ENCODE measurements around the gene NFKBIB. TPM values are rescaled to one million over a fixed set of nuclear protein-coding genes. Genes with fewer than 3 reads are reported as not detected.
"Not testable (repeated sequence)": the region's sequence is repeated elsewhere in the genome, so short reads cannot be mapped to it uniquely, and the experiment has no call there.

NFKBIB gene
- total RNA-seq, 1 donor from 2014 or later = 21.7 TPM

DNA sequence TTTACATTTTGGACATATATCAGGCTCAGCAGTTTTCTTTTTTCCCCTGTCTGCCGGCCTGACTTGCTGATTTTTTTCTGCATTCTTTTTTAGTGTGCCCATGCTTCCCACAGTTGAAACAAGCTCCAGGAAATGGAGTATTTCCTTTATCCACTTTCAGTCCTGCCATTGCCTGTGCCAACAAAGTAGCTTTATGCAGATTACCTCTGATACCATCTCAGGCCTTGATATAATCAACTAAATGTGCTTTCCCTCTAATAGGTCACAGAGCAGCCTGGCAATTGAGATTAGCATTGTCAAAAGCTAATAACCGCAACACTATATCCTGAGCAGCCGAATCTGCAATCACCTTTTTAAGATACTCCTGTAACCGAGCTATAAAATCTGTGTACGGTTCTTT, 40.2 kb downstream of the NFKBIB start:
- FAIRE-seq = no peak
- Histone ChIP-seq H3K27me3 (ENCODE audit: insufficient read depth, low read length) (no peaks in the 10 kb centered on the region), H3K9me3 (ENCODE audit: insufficient read depth, low read depth, low read length) (no peaks in the 10 kb centered on the region), H3K36me3 (ENCODE audit: insufficient read depth, low read length) (no peaks in the 10 kb centered on the region), H4K20me1 (ENCODE audit: insufficient read depth, low read length) (no peaks in the 10 kb centered on the region), H3K27ac (ENCODE audit: low read depth, low read length) (no peak overlapping the region), H3K4me2 (ENCODE audit: low read length) (no peak overlapping the region), H3K4me1 (ENCODE audit: insufficient read depth, low read length) (no peaks in the 10 kb centered on the region), H3K9ac (ENCODE audit: low read length) (no peak overlapping the region), H3K79me2 (ENCODE audit: insufficient read depth, low read length) (no peaks in the 10 kb centered on the region), H2AFZ (ENCODE audit: low read depth, low read length) (no peak overlapping the region), H3K4me3 (ENCODE audit: insufficient read depth, low read depth, low read length) (no peak overlapping the region)
- no peak overlapping the region for H3K27ac Mint-ChIP-seq (ENCODE audit: unreplicated experiment)
- H3K4me3 Mint-ChIP-seq (ENCODE audit: unreplicated experiment) = no peak overlapping the region
- no peak for TF ChIP-seq CTCF (IDR thresholded peaks at IDR 0.05; ENCODE audit: insufficient read depth, low read depth, low read length)
- no peak for TF ChIP-seq EZH2 (IDR thresholded peaks at IDR 0.05; ENCODE audit: insufficient read depth, low read length)
- no peak for DNase-seq (ENCODE audit: low read depth)
- H3K36me3 Mint-ChIP-seq (ENCODE audit: low read depth, unreplicated experiment) = peaks cover 15% of the 10 kb centered on the region
- H3K9me3 Mint-ChIP-seq (ENCODE audit: unreplicated experiment) = peaks cover 10% of the 10 kb centered on the region
- H3K27me3 Mint-ChIP-seq (ENCODE audit: low read depth, unreplicated experiment) = peaks cover 2% of the 10 kb centered on the region
- H3K4me1 Mint-ChIP-seq (ENCODE audit: low read depth, unreplicated experiment) = peaks cover 2% of the 10 kb centered on the region

DNA sequence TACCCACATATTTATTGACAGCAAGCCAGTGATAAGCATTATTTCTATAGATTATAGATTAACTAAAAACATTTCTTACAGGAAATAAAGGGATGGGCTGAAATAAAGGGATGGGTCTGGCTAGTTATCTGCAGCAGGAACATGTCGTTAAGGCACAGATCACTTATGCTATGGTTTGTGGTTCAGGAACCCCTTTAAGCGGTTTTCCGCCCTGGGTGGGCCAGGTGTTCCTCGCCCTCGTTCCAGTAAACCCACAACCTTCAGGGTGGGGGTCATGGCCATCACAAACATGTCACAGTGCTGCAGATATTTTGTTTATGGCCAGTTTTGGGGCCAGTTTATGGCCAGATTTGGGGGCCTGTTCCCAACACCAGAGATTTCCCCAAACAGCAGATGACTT, 41.7 kb downstream of the NFKBIB start:
- H3K27ac Mint-ChIP-seq (ENCODE audit: unreplicated experiment); FAIRE-seq; H3K9ac ChIP-seq (ENCODE audit: low read length): not testable (repeated sequence)

DNA sequence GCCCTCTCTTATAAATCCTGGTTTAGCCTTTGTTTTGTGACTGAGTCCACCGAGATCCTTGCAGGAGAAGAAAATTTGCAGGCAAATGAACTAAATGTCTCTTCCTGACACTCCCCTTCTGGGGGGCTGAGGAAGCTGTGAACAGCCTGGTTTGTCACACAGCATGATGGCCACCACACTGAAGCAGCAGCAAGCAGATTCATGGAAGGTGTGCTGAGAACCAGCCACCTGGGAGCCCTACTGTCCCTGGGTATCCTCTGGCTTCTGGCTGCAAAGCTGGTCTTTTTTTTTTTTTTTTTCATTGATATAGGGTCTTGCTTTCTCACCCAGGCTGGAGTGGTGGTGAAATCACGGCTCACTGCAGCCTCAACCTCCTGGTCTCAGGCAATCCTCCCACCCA, 42.2 kb downstream of the NFKBIB start:
- H3K79me2 ChIP-seq (ENCODE audit: insufficient read depth, low read length) = no peaks in the 10 kb centered on the region
- no peak for TF ChIP-seq EZH2 (IDR thresholded peaks at IDR 0.05; ENCODE audit: insufficient read depth, low read length)
- no peak for TF ChIP-seq CTCF (IDR thresholded peaks at IDR 0.05; ENCODE audit: insufficient read depth, low read depth, low read length)
- H4K20me1 ChIP-seq (ENCODE audit: insufficient read depth, low read length) = no peaks in the 10 kb centered on the region
- H3K9ac ChIP-seq (ENCODE audit: low read length) = no peak overlapping the region
- no peak overlapping the region for H3K4me3 ChIP-seq (ENCODE audit: insufficient read depth, low read depth, low read length)
- no peak overlapping the region for H2AFZ ChIP-seq (ENCODE audit: low read depth, low read length)
- no peak overlapping the region for H3K27ac ChIP-seq (ENCODE audit: low read depth, low read length)
- Mint-ChIP-seq H3K27me3 (ENCODE audit: low read depth, unreplicated experiment) (peaks cover 2% of the 10 kb centered on the region), H3K27ac (ENCODE audit: unreplicated experiment) (no peak overlapping the region), H3K4me1 (ENCODE audit: low read depth, unreplicated experiment) (peaks cover 2% of the 10 kb centered on the region), H3K4me3 (ENCODE audit: unreplicated experiment) (no peak overlapping the region), H3K9me3 (ENCODE audit: unreplicated experiment) (peaks cover 7% of the 10 kb centered on the region), H3K36me3 (ENCODE audit: low read depth, unreplicated experiment) (peaks cover 14% of the 10 kb centered on the region)
- FAIRE-seq (no peak), DNase-seq (ENCODE audit: low read depth) (no peak)
- no peaks in the 10 kb centered on the region for H3K27me3 ChIP-seq (ENCODE audit: insufficient read depth, low read length)
- H3K4me1 ChIP-seq (ENCODE audit: insufficient read depth, low read length) = no peaks in the 10 kb centered on the region
- no peaks in the 10 kb centered on the region for H3K36me3 ChIP-seq (ENCODE audit: insufficient read depth, low read length)
- H3K9me3 ChIP-seq (ENCODE audit: insufficient read depth, low read depth, low read length) = no peaks in the 10 kb centered on the region
- no peak overlapping the region for H3K4me2 ChIP-seq (ENCODE audit: low read length)

More for the DNA sequence above, 41.7 kb downstream of the NFKBIB start:
- H4K20me1 ChIP-seq (ENCODE audit: insufficient read depth, low read length); H3K4me1 ChIP-seq (ENCODE audit: insufficient read depth, low read length); H3K4me3 Mint-ChIP-seq (ENCODE audit: unreplicated experiment); H3K36me3 ChIP-seq (ENCODE audit: insufficient read depth, low read length); H3K9me3 Mint-ChIP-seq (ENCODE audit: unreplicated experiment); H3K9me3 ChIP-seq (ENCODE audit: insufficient read depth, low read depth, low read length); H2AFZ ChIP-seq (ENCODE audit: low read depth, low read length); H3K27me3 Mint-ChIP-seq (ENCODE audit: low read depth, unreplicated experiment); DNase-seq (ENCODE audit: low read depth); H3K79me2 ChIP-seq (ENCODE audit: insufficient read depth, low read length); H3K27ac ChIP-seq (ENCODE audit: low read depth, low read length); H3K4me2 ChIP-seq (ENCODE audit: low read length); H3K27me3 ChIP-seq (ENCODE audit: insufficient read depth, low read length); H3K4me1 Mint-ChIP-seq (ENCODE audit: low read depth, unreplicated experiment); H3K4me3 ChIP-seq (ENCODE audit: insufficient read depth, low read depth, low read length): not testable (repeated sequence)
- H3K36me3 Mint-ChIP-seq (ENCODE audit: low read depth, unreplicated experiment) = peaks cover 14% of the 10 kb centered on the region
